SK-N-DZ (cell line): ENCODE measurements around the gene RCBTB2.
"Not testable (repeated sequence)": the region's sequence is repeated elsewhere in the genome, so short reads cannot be mapped to it uniquely, and the experiment has no call there.

ENCODE experiments used
- DNase-seq: peaks from one replicate; pipeline ENCODE4 v3.0.0-alpha.2; 2015; ENCODE audit warnings: low spot score

The RCBTB2 gene

GRCh38 chr13:48456546-48456945, 76.3 kb downstream of the RCBTB2 start:
- no peak for DNase-seq

- DNase-seq, result not testable (repeated sequence)
Measured at GRCh38 chr13:48451196-48451595, 81.7 kb downstream of the RCBTB2 start.

DNA sequence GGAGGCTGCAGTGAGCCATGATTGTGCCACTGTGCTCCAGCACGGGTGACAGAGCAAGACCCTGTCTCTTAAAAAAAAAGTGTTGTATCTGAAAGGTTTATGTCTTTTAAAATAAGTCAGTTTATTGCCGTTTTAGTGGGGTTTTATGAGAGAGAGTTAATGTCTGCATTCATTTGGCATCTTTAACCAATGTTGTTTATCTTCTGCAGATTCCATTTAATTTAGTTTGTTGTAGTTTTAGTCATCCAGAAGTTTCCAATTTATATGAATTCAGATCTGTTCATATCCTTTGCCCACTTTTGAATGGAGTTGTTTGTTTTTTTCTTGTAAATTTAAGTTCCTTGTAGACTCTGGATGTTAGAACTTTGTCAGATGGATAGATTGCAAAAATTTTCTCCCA, 83.2 kb downstream of the RCBTB2 start:
- DNase-seq, result no peak

DNA sequence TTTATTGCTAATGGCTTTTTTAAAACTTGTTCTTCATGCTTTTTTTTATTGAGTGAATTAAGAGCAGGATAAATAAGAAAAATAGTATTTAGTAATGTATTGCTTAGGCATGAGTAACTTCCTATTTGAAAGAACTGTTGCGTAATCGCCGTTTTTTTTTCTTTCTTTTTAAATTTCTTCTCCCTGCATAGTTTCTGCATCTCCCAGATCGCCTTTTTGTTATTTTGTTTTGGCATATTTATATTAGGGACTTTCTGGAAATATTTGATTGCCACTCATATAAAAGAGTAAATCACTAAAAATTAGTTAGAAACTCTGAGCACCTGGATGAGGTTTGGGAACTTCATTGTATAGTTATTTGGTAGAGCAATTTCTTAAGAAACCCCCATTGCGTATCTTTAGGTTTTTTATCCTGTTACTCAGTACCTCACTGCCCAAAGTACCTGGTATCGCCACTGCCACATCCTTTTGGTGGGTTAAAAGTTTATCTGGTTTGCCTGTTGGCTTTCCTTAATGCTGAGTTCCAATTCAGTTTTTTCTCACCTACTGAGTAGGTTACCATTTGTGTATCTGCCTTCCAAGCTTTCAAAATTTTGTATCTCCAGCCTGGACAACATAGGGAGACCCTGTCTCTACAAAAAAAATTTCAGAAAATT, 83.8 kb downstream of the RCBTB2 start:
- no peak for DNase-seq

- no peak for DNase-seq
Measured at GRCh38 chr13:48448285-48448958, 84.5 kb downstream of the RCBTB2 start.

- DNase-seq, result no peak
Measured at GRCh38 chr13:48446464-48446863, 86.4 kb downstream of the RCBTB2 start.

- DNase-seq, result no peak
Measured at GRCh38 chr13:48443442-48444208, 89.3 kb downstream of the RCBTB2 start.
